ENCODE measurements around the gene LTBP1. TPM values are rescaled to one million over a fixed set of nuclear protein-coding genes. Genes with fewer than 3 reads are reported as not detected.
"Not testable (repeated sequence)": the region's sequence is repeated elsewhere in the genome, so short reads cannot be mapped to it uniquely, and the experiment has no call there.

LTBP1 gene
- polyA plus RNA-seq, 3 donors from 2014 or later = 0.58 to 2.0 TPM; not detected in 1

GRCh38 chr2:33221046-33221784 lies 274.5 kb downstream of the LTBP1 start:
- Mint-ChIP-seq H3K36me3 (no peaks in the 10 kb centered on the region), H3K27me3 (ENCODE audit: low read depth in 3 of 3) (peaks cover 0 to 3% (median 2%) of the 10 kb centered on the region in 3 donors), H3K9me3 (peaks cover 0 to 4% (median 0%) of the 10 kb centered on the region in 6 donors), H3K4me3 (no peak overlapping the region), H3K27ac (no peak overlapping the region), H3K4me1 (peaks cover 0 to 9% of the 10 kb centered on the region in 2 donors)
- no peak for DNase-seq

- H3K9me3 Mint-ChIP-seq = peaks cover 0 to 4% (median 0%) of the 10 kb centered on the region in 6 donors
- peaks cover 0 to 9% of the 10 kb centered on the region in 2 donors for H3K4me1 Mint-ChIP-seq
- no peak overlapping the region for H3K4me3 Mint-ChIP-seq
- H3K36me3 Mint-ChIP-seq = no peaks in the 10 kb centered on the region
- peaks cover 0 to 3% (median 2%) of the 10 kb centered on the region in 3 donors for H3K27me3 Mint-ChIP-seq (ENCODE audit: low read depth in 3 of 3)
- H3K27ac Mint-ChIP-seq = no peak overlapping the region
- no peak for DNase-seq
Observed at GRCh38 chr2:33222309-33222708, 275.6 kb downstream of the LTBP1 start.

GRCh38 chr2:33223856-33224255 lies 277.1 kb downstream of the LTBP1 start:
- peaks cover 0 to 4% (median 0%) of the 10 kb centered on the region in 6 donors for H3K9me3 Mint-ChIP-seq
- no peak overlapping the region for H3K27ac Mint-ChIP-seq
- no peaks in the 10 kb centered on the region for H3K36me3 Mint-ChIP-seq
- H3K4me3 Mint-ChIP-seq = no peak overlapping the region
- H3K4me1 Mint-ChIP-seq = peaks cover 0 to 9% of the 10 kb centered on the region in 2 donors
- peaks cover 0 to 3% (median 2%) of the 10 kb centered on the region in 3 donors for H3K27me3 Mint-ChIP-seq (ENCODE audit: low read depth in 3 of 3)
- DNase-seq = no peak

GRCh38 chr2:33225350-33225749 lies 278.6 kb downstream of the LTBP1 start:
- Mint-ChIP-seq H3K36me3 (no peaks in the 10 kb centered on the region), H3K27me3 (ENCODE audit: low read depth in 3 of 3) (peaks cover 0 to 4% (median 2%) of the 10 kb centered on the region in 3 donors), H3K27ac (no peak overlapping the region), H3K4me3 (no peak overlapping the region), H3K9me3 (peaks cover 0 to 4% (median 0%) of the 10 kb centered on the region in 6 donors), H3K4me1 (peaks cover 0 to 1% of the 10 kb centered on the region in 2 donors)
- DNase-seq = no peak

GRCh38 chr2:33226546-33226945 lies 279.8 kb downstream of the LTBP1 start:
- H3K36me3 Mint-ChIP-seq = no peaks in the 10 kb centered on the region
- no peaks in the 10 kb centered on the region for H3K4me1 Mint-ChIP-seq
- no peak for DNase-seq
- H3K9me3 Mint-ChIP-seq = peaks cover 0 to 4% (median 0%) of the 10 kb centered on the region in 6 donors
- H3K27ac Mint-ChIP-seq = no peak overlapping the region
- peaks cover 0 to 4% (median 0%) of the 10 kb centered on the region in 3 donors for H3K27me3 Mint-ChIP-seq (ENCODE audit: low read depth in 3 of 3)
- no peak overlapping the region for H3K4me3 Mint-ChIP-seq

GRCh38 chr2:33229646-33230045 lies 282.9 kb downstream of the LTBP1 start:
- Mint-ChIP-seq H3K4me1 (no peaks in the 10 kb centered on the region), H3K36me3 (no peaks in the 10 kb centered on the region), H3K4me3 (no peak overlapping the region), H3K27me3 (ENCODE audit: low read depth in 3 of 3) (peaks cover 0 to 9% (median 0%) of the 10 kb centered on the region in 3 donors), H3K9me3 (peaks cover 0 to 5% (median 0%) of the 10 kb centered on the region in 6 donors), H3K27ac (no peak overlapping the region)
- no peak for DNase-seq

GRCh38 chr2:33230195-33230594 lies 283.4 kb downstream of the LTBP1 start:
- Mint-ChIP-seq H3K27me3 (ENCODE audit: low read depth in 3 of 3) (peaks cover 0 to 11% (median 0%) of the 10 kb centered on the region in 3 donors), H3K9me3 (peaks cover 0 to 7% (median 0%) of the 10 kb centered on the region in 6 donors), H3K4me1 (no peaks in the 10 kb centered on the region), H3K4me3 (no peak overlapping the region), H3K27ac (no peak overlapping the region), H3K36me3 (no peaks in the 10 kb centered on the region)
- DNase-seq = no peak

- Mint-ChIP-seq H3K36me3 (no peaks in the 10 kb centered on the region), H3K9me3 (peaks cover 0 to 4% (median 0%) of the 10 kb centered on the region in 6 donors), H3K27me3 (ENCODE audit: low read depth in 3 of 3) (peaks cover 0 to 11% (median 0%) of the 10 kb centered on the region in 3 donors), H3K4me1 (no peaks in the 10 kb centered on the region), H3K4me3 (no peak overlapping the region), H3K27ac (no peak overlapping the region)
- no peak for DNase-seq
Observed at GRCh38 chr2:33230842-33231241, 284.1 kb downstream of the LTBP1 start.

GRCh38 chr2:33235559-33235958 lies 288.8 kb downstream of the LTBP1 start:
- not testable (repeated sequence) for H3K4me3 Mint-ChIP-seq

GRCh38 chr2:33236482-33237385 lies 290.0 kb downstream of the LTBP1 start:
- Mint-ChIP-seq H3K36me3 (no peaks in the 10 kb centered on the region), H3K4me1 (no peaks in the 10 kb centered on the region), H3K9me3 (peaks cover 0 to 7% (median 0%) of the 10 kb centered on the region in 6 donors), H3K27me3 (ENCODE audit: low read depth in 3 of 3) (peaks cover 0 to 9% (median 5%) of the 10 kb centered on the region in 3 donors), H3K27ac (no peak overlapping the region), H3K4me3 (no peak overlapping the region)
- DNase-seq = no peak

More at GRCh38 chr2:33235559-33235958, 288.8 kb downstream of the LTBP1 start:
- H3K4me1 Mint-ChIP-seq, H3K9me3 Mint-ChIP-seq, H3K27ac Mint-ChIP-seq, DNase-seq, H3K36me3 Mint-ChIP-seq: not testable (repeated sequence)
- peaks cover 0 to 11% (median 5%) of the 10 kb centered on the region in 3 donors for H3K27me3 Mint-ChIP-seq (ENCODE audit: low read depth in 3 of 3)

GRCh38 chr2:33238111-33238510 lies 291.4 kb downstream of the LTBP1 start:
- Mint-ChIP-seq H3K27me3 (ENCODE audit: low read depth in 3 of 3) (peaks cover 0 to 5% (median 5%) of the 10 kb centered on the region in 3 donors), H3K36me3 (no peaks in the 10 kb centered on the region), H3K4me3 (no peak overlapping the region), H3K9me3 (peaks cover 0 to 7% (median 0%) of the 10 kb centered on the region in 6 donors), H3K4me1 (no peaks in the 10 kb centered on the region), H3K27ac (no peak overlapping the region)
- DNase-seq = no peak

- Mint-ChIP-seq H3K4me3 (no peak overlapping the region), H3K4me1 (no peaks in the 10 kb centered on the region), H3K27me3 (ENCODE audit: low read depth in 3 of 3) (peaks cover 0 to 5% (median 2%) of the 10 kb centered on the region in 3 donors), H3K27ac (no peak overlapping the region), H3K36me3 (no peaks in the 10 kb centered on the region), H3K9me3 (peaks cover 0 to 4% (median 0%) of the 10 kb centered on the region in 6 donors)
- DNase-seq = no peak
Observed at GRCh38 chr2:33240178-33240577, 293.4 kb downstream of the LTBP1 start.

- Mint-ChIP-seq H3K9me3 (peaks cover 0 to 4% (median 0%) of the 10 kb centered on the region in 6 donors), H3K4me3 (no peak overlapping the region), H3K4me1 (no peaks in the 10 kb centered on the region), H3K27me3 (ENCODE audit: low read depth in 3 of 3) (peaks cover 0 to 5% (median 2%) of the 10 kb centered on the region in 3 donors), H3K27ac (no peak overlapping the region), H3K36me3 (no peaks in the 10 kb centered on the region)
- no peak for DNase-seq
Observed at GRCh38 chr2:33241072-33241471, 294.3 kb downstream of the LTBP1 start.

GRCh38 chr2:33241581-33241980 lies 294.8 kb downstream of the LTBP1 start:
- Mint-ChIP-seq H3K27ac (no peak overlapping the region), H3K4me1 (no peaks in the 10 kb centered on the region), H3K9me3 (peaks cover 0 to 2% (median 0%) of the 10 kb centered on the region in 6 donors), H3K4me3 (no peak overlapping the region), H3K27me3 (ENCODE audit: low read depth in 3 of 3) (peaks cover 0 to 5% (median 2%) of the 10 kb centered on the region in 3 donors), H3K36me3 (no peaks in the 10 kb centered on the region)
- DNase-seq = no peak

Measured in immature natural killer cell (primary cell).